K562 (cell line): ENCODE measurements around the gene ABCF2. TPM values are rescaled to one million over a fixed set of nuclear protein-coding genes. Genes with fewer than 3 reads are reported as not detected.

Experiments
- ASH1L ChIP-seq: fragments of 450-650 bp; IDR thresholded peaks from 2 replicates; pipeline ENCODE4 v1.6.1; 2018; ENCODE audit warnings: borderline replicate concordance, mild to moderate bottlenecking, low read depth; ENCODE audit not compliant: partially characterized antibody
- BACH1 ChIP-seq: fragments of 200-800 bp; sonication (Bioruptor generic); IDR thresholded peaks from 2 replicates; pipeline ENCODE4 v1.6.1; 2016; ENCODE audit warnings: missing genetic modification characterization, missing compliant biosample characterization
- BCOR ChIP-seq: fragments of 450-650 bp; IDR thresholded peaks from 2 replicates; pipeline ENCODE4 v1.6.1; 2016
- HIVEP1 ChIP-seq: fragments of 250-450 bp; sonication (Bioruptor Pico); IDR thresholded peaks from 2 replicates; pipeline ENCODE4 v1.4.0; 2020; ENCODE audit warnings: mild to moderate bottlenecking
- HOMEZ ChIP-seq: fragments of 250-450 bp; sonication (Bioruptor Pico); IDR thresholded peaks from 2 replicates; pipeline ENCODE4 v1.4.0; 2020; ENCODE audit warnings: mild to moderate bottlenecking, moderate library complexity
- KAT2B ChIP-seq: IDR thresholded peaks from one replicate; pipeline ENCODE4 v1.6.1; 2012; ENCODE audit warnings: low read depth, mild to moderate bottlenecking, control low read depth, inconsistent platforms, low read length, moderate library complexity
- MYNN ChIP-seq, 2 experiments: sonication (generic); formaldehyde crosslinking in 1 of 2; IDR thresholded peaks; 2 replicates each; pipeline versions ENCODE4 v1.5.0 to v1.6.1; 2016 to 2020; ENCODE audit warnings: antibody characterized with exemption in 1 of 2, missing genetic modification reagents in 1 of 2
- NKRF ChIP-seq: fragments of 450-650 bp; IDR thresholded peaks from 2 replicates; pipeline ENCODE4 v1.6.1; 2016; ENCODE audit warnings: borderline replicate concordance
- NR0B1 ChIP-seq: fragments of 450-650 bp; IDR thresholded peaks from one replicate; pipeline ENCODE4 v1.6.1; 2018; ENCODE audit warnings: mild to moderate bottlenecking, moderate library complexity; ENCODE audit not compliant: partially characterized antibody
- POLR2A ChIP-seq: fragments of 450-650 bp; conservative IDR thresholded peaks from 2 replicates; pipeline ENCODE4 v1.6.1; 2016
- PURB ChIP-seq: sonication (generic); formaldehyde crosslinking; IDR thresholded peaks from 2 replicates; pipeline ENCODE4 v1.9.0; 2021; ENCODE audit warnings: low read depth, mild to moderate bottlenecking, missing genetic modification reagents
- RB1 ChIP-seq: fragments of 450-650 bp; IDR thresholded peaks from 2 replicates; pipeline ENCODE4 v1.6.1; 2017; ENCODE audit warnings: low read depth, mild to moderate bottlenecking
- TARDBP ChIP-seq: fragments of 450-650 bp; IDR thresholded peaks from 2 replicates; pipeline ENCODE4 v1.6.1; 2016
- ZEB2 ChIP-seq: fragments of 450-650 bp; IDR thresholded peaks from 2 replicates; pipeline ENCODE4 v1.6.1; 2016
- ZFPM2 ChIP-seq: fragments of 250-450 bp; sonication (Bioruptor Pico); IDR thresholded peaks from 2 replicates; pipeline ENCODE4 v1.5.1; 2022; ENCODE audit warnings: mild to moderate bottlenecking
- ZNF133 ChIP-seq: fragments of 250-450 bp; sonication (Bioruptor Pico); IDR thresholded peaks from 2 replicates; pipeline ENCODE4 v1.4.0; 2020; ENCODE audit warnings: mild to moderate bottlenecking
- ZNF23 ChIP-seq: fragments of 250-450 bp; sonication (Bioruptor Pico); IDR thresholded peaks from 2 replicates; pipeline ENCODE4 v1.4.0; 2020; ENCODE audit warnings: mild to moderate bottlenecking
- ZNF408 ChIP-seq: fragments of 250-450 bp; sonication (Bioruptor Pico); IDR thresholded peaks from 2 replicates; pipeline ENCODE4 v1.4.0; 2020; ENCODE audit warnings: low read depth, mild to moderate bottlenecking, moderate library complexity
- polyA plus RNA-seq, 8 experiments: library from polyadenylated mRNA; depleted of rRNA in 4 of 8; stranded (reverse) in 5 of 8; unstranded in 3 of 8; fragments of >200 nt; fragmentation: Nextera tagmentation in 2 of 8; fragmentation: Illumina TruSeq in 1 of 8; extraction: Ambion mirVana in 2 of 8; extraction: Trizol in 1 of 8; gene quantifications; 2 replicates each; pipeline versions ENCODE4 v1.2.1 to v1.2.3, GENCODE V29; 2011 to 2014; ENCODE audit warnings: inconsistent platforms in 1 of 8, missing spikeins in 1 of 8
- total RNA-seq, 7 experiments: library from RNA; depleted of rRNA in 6 of 7; stranded (reverse); fragments of >200 nt in 6 of 7; fragmentation: Illumina TruSeq in 2 of 7; extraction: Trizol in 2 of 7; gene quantifications; 2 replicates each; pipeline versions ENCODE4 v1.2.1 to v1.2.3, GENCODE V29; 2011 to 2021; ENCODE audit warnings: low replicate concordance in 1 of 7

ABCF2 gene
- total and polyA plus RNA-seq, 9 of the 15 experiments (the other 6 are each of a cell fraction or from before 2014, with no cell fraction given): 62.1 to 224 (median 113) TPM

GRCh38 chr7:151271699-151272355 is 44.8 kb upstream of the ABCF2 start (continued):
- TF ChIP-seq ZNF408 (no peak), KAT2B (no peak), HOMEZ (no peak), POLR2A (no peak), ZEB2 (no peak), RB1 (no peak), BCOR (no peak), ZFPM2 (CRISPR knock-in tag) (no peak), ZNF23 (CRISPR knock-in tag) (no peak), BACH1 (tag) (no peak), ASH1L (no peak), HIVEP1 (CRISPR knock-in tag) (peak; percentile 45; the same call in 1 of the 2 replicates), PURB (CRISPR knock-in tag) (no peak), MYNN (IDR thresholded peaks at IDR 0.05) (no peak), MYNN (CRISPR knock-in tag; IDR thresholded peaks at IDR 0.05) (no peak), NKRF (no peak), TARDBP (no peak), NR0B1 (no peak), ZNF133 (no peak)
- TF ChIP-seq, all 486 proteins: peak for 40
